ENCODE measurements around the gene NDUFV1.
"Not testable (repeated sequence)": the region's sequence is repeated elsewhere in the genome, so short reads cannot be mapped to it uniquely, and the experiment has no call there.

Gene NDUFV1

DNA sequence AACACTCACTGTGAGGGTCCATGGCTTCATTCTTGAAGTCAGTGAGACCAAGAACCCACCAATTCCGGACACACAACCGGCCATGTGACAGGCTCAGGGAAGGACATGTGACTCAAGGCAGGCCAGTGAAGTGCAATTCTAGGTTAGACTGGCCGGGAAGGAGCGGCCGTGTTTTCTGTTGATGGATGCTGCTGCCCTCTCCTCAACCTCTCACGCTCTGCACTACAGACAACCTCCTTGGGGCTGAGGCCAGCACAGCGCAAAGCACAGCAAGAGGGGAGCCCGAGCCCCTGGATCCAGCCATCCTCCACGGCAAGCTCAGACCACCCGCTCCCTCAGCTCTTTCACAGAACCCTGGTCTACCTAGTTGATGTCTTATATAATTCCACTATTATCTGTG lies 20.2 kb downstream of the NDUFV1 start:
- no peak for DNase-seq

DNA sequence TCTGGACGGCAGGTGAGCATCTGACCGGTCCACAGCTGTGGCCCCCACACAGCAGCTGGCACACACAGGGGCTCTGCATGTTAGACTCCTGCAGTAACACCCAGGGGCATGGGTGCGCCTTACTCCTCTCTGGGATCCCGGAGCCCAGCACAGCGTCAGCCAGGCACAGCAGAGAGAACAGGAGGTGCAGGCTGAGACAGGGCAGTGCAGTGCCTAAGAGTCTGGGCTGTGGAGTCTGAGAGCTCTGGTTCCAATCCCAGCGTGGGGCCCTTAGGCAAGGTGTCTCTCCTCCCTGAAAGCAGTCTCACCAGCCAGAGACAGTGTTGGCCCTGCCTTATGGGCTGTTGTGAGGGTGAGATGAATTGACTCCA lies 20.7 kb downstream of the NDUFV1 start:
- DNase-seq: no peak

DNA sequence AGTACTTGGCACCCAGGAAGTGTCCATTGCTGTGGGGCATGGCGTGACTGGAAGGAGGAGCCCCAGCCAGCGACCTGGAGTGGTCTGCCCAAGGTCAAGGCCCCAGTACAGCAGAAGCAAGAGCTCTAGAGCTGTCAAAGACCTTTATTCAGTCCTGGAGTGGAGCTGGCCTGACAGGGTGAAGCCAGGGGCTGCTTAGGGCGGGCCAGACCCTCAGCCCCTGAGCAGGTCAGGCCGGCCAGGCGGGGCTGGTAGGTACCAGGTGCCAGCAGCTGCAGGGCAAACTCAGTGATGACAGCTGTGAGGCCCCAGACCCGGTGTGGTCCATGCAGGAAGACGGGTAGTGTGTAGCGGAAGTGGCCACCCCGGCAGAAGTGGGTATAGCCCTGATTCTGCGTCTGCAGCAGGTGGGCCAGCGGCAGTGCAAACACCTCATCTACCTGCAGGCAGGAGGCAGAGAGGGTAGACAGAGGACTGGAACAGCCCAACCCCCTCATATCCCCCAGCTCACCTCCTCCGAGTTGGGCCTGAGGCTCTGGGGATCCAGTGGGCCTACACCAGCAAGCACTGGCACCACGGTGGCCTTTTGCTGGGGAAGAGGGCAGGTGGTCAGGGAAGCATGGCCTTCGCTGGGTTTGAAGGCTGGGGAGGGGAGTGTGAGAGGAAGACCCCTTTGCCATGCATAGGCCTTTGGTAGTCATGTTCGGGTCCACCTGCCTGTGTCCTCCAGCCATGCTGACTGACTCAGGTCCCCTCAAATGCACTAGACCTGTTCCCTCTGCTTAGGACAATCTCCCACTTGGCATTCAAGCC lies 21.3 kb downstream of the NDUFV1 start:
- DNase-seq: no peak

DNA sequence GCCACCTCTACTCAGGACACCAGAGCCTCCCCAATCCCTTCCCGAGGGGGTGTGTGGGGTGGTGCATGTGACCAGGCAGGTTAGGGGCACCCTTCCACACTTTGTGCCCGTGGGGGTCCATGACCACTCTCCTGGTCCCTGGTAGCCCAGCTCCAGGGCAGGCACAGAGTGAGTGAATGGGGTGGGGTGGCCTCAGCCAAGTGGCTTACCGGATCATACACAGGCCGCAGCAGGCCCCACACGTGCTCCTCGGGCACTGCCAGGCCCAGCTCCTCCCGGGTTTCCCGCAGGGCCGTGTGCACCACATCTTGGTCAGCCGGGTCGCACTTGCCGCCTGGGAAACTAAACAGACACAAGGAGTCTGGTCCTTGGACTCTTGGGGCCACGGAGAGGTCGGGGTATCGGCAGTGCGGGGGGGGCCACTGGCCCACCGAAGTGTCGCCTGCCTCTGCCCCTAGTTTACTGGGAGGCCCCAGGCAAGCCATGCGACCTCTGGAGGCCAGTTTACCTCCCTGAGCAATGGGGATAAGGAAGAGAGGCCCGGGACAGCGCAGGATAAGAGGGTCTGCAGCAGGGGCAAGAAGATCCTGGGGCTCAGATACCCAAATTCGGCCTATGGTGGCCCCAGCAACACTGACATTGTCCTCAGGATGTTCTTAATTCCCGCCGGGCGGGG lies 22.1 kb downstream of the NDUFV1 start:
- peak in 1 of 56 donors; percentile 55 for DNase-seq

DNA sequence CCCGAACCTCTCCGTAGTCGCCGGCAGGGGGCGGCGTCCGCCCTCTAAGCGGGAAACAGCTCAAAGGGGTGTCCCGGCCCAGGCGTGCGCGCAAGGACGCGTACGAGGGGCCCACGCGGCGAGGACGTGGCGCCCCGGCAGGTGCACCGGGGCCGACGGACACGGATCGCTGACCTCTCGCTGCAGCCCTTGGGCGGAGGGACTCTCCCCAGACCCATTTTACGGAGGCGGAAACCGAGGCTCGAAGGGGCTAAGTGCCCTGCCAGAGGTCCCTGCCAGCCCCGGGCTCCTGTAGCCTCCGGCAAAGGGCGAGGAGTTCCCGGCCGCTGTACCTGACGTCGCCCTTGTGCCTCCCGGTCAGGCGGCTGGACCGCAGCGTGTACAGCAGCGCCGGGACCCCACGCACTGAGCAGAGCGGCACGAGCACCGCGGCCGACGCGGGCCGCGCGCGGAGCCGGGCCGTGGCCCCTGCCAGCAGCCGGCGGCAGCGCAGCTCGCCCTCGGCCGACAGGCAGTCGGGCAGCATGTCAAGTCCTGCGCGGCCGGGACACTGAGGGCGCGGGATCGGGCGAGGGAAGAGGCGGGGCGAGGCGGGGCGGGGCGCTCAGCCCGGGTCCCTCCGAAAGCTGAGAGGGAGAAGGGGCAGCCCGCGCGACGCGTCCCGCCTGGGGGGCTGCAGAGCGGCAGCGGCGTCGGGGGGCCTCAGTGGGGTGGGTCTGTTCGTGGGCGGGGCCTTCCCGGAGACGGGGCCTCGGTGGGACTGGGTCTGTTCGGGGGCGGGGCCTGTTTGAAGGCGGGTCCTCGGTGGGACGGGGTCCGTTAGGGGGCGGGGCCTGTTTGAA lies 22.9 kb downstream of the NDUFV1 start, which contains the start of gene NUDT8:
TSS of gene NUDT8 (minus strand) at position 552 of the 842 bp plus-strand sequence. CDS start at position 526, 26 bp downstream.
- peak in 43 of 56 donors; percentile 23 to 99 (median 64) for DNase-seq

DNA sequence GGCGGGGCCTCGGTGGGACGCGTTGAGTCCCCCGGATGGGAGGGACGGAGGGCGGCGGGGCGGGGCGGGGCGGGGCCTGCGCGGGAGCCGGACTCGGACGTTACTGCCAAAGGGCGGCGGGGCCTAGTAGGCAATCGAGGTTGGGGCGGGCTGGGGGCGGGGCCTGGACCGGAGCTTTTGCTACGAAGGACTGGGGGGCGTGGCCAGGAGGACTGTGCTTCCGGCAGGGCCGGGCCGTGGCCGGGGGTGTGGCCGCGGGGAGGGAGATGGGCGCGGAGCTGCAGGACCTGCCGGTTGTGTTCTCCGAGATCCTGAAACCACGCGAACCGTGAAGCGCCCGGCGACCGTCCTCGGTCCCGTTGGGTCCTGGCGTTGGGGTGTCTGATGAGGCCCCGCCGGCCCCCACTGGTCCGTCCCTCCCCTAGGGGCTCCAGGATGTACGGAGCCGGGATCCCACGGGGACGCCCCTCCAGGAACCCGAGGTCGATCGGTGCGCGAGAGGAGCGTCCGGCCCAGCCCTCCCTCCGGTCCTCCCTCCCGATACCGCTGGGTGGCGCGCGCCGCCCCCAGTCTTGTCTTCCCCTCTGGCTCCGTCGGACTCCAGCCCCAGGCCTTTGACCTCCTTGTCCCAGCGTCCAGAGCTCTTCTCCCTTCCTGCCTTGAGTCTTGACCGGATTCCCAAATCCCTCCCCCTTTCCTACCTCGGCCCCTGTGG lies 23.6 kb downstream of the NDUFV1 start:
- DNase-seq: peak in 54 of 56 donors; percentile 87 to 100 (median 96)

DNA sequence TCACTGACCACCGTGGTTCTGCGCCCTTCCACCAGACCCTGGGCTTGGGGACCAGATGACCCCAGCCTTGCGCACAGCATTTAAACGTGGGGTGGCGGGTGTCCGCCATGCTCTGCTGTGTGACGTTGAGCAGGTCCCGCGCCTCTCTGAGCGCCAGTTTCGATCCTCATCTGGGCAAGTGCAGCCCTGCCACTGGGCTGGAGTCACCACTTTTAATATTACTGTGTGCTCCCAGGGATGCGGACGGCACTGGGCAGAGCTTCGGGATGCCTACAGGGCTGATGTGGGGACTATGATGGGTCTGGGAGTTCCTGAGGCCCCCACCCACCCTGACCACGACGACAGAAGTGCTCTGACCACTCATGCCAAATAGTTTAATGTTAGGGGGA lies 24.2 kb downstream of the NDUFV1 start:
- DNase-seq: no peak

DNA sequence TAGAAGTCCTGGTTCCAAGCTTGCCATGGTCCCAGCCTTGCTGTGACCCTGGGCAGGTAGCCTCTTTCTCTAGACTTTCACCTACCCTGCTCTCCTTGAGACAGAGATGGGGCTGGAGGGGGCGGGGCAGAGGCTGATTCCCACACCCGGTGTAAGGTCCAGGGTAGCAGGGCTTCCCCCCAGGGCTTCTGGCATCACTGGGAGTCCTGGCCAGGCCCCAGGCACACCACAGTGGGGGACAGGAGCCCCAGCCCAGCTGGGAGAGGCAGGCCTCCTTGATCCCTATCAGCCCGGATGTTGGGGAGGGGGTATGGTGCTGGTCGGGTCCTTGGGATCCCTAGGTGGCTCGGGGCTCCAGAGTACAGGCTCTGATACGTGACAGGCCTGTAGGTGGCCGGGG lies 24.7 kb downstream of the NDUFV1 start:
- DNase-seq: no peak

DNA sequence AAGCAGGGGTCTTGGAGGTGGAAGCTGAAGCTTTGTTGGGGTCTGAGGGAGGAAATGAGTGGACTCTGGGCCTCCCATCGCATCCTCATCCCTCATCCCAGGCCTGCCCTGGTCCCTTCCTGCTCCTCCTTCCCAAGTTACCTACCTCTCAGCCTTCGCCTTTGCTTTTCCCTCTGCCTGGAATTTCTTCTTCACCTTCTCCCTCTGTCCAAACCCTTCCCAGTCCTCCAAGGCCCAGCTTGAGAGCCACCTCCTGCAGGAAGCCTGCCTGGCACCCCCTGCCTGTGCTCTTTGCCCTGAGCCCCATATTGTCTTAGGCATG lies 25.1 kb downstream of the NDUFV1 start:
- no peak for DNase-seq

DNA sequence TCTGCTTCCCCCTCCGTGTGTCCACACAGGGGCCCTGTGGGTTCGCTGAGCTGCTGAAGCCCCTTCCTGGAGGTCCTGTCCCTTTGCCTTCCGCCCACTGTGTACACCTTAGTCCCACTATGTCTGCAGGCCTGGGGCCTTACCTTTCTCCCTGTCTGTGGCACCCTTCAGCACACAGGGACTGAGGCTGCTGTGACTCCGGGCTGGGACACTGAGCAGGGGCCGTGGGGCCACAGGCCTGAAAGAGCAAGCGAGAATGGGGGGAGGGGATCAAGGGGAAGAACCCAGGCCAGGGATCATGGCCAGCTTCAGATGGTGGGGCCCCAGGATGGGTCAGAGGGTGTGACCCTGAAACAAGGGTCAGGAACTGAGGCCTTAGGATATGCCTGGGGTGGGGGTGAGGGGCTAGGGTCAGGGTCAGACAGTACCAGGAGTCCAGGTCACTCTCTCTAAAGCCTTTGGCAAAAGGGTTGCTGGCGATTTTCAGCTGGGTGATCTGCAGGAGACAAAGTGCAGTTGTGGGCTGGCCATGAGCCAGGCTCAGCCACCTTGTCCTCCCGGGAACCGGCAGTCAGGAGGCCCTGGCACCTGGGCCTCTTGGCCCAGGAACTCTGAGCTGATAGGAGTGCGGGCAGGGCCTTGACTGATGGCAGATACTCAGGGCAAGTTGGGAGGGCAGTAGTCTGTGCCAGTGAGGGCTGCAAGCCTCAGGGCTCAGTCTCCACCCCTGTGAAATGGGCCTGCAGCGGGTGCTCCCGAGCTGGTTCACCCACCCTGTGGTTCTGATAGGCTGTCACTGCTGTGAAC lies 25.6 kb downstream of the NDUFV1 start:
- DNase-seq: no peak

DNA sequence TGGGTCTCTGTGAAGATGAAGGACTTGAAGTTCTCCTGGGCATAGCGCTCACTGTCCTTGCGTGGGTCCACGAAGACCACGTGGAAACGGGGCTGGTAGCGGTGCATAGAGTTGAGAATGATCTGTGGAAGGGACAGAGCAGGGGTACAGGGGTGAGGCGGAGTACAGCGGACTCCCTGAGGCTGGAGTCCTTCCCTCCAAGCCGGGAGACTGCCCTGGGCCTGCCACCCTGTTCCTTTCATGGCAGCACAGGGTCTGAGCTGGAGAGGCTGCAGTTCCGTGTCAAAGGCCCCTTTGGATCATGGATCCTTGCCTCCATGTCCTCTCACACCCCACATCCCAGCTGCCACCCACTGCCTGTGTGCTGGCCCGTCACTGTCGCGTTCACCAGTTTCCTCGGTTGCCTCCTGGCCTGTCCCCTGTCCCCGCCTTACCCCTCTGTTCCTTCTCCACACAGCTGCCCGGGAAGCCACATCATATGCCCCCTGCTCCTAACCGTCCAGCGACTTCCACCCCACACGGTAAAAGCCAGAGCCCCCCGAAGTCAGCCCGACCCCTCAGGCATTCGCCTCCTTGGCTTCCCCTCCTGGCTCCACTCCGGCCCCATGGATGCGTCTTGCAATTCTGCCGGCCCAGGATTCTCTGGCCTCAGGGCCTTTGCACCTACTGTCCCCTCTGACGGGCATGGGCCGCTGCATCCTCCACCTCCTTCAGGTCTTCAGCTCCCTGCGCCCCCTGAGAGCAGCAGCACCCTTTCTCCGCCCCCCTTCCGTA lies 26.4 kb downstream of the NDUFV1 start:
- DNase-seq: no peak

DNA sequence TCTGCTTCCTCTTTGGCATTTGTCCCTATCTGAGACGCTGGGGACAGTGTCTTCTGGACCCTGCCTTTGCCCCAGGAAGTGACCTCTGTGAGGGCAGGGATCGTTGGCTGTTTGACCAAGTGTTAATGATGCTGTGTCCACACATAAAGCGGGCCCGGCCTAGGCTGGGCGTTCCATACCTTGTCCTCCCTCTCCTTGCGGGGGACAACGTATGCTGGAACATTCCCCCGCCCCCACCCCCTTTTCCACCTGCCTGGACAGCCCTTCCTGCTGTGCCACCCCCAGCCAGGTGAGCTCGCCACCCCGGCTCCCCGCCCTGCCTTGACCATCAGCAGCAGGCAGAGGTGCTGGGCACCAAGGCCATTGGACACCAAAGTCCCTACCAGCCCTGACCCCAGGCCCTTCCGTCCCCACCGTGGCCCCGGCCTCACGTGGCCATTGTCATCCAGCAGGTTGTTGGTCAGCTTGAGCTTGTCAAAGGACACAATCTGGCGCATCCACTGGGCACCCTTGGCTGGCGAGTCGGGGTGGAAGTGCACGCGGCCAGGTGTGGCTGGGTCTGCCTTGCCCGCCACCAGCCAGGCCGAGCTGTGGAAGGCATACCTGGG lies 27.1 kb downstream of the NDUFV1 start:
- DNase-seq: no peak

DNA sequence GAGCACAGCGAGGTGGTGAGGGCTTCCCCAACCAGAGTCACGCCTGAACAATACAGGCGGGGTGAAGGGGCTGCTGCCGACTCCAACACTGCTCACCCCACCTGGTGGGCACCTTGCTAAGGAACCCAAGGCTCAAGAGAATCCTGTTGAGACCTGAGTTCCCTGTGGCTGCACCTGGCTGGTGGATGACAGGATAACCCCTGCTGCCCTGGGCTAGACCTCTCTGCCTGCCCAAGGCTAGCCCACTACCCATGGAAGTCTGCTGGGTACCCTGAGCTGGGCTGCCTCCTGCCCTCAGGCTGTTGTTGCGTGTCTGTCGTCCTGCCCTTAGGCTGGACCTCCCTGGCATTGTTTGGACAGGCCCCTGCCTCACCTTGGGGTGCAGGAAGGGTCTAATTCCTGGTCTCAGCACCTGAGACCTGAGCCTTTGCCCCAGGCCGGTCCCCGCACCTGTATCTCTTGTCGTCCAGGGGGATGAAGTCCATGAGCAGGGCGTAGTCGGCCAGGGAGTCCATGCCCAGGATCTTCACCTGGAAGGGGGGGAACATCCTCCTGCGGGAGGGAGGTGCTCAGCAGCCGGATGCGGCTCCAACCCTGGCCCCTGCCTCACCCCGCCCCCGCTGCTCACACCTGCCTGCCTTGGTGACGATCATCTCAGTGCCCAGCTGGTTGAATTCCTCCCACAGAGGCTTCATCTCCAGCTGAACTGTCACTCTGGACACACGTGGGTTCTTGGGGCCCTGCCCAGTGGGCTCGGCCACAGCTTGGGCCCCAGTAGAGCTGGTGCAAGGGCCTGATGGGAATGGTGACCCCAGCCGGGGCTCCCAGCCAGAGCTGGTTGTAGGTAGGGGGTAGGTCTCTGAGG lies 27.9 kb downstream of the NDUFV1 start:
- DNase-seq: no peak

DNA sequence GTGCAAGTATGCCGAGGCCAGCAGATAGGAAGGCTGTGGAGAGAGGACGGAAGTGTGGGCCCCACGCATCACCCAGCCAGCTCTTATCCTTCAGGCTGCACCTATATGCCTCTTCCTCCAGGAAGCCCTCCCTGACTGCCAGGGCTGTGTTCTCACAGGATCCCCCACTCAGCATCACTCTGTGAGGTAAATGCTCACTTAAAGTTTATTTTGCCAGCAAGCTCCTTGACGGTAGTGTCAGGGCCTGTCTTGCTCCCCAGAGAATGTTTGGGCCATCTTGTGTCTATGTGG lies 28.4 kb downstream of the NDUFV1 start:
- DNase-seq: no peak

DNA sequence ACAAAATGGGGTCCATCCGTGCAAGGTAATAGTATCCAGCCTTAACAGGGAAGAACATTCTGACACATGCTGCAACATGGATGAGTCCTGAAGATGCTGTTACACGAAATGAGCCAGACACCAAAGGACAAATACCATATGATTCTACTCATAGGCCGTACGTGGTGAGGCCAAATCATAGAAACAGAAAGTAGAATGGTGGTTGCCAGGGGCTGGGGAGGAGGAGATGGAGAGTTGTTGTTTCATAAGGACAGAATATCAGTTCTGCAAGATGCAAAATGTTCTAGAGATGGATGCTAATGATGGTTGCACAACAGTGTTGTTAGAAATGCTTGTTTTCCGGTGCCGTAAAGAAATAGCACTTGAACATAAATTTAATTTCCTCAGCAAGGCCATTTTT lies 30.2 kb downstream of the NDUFV1 start:
- DNase-seq: no peak

DNA sequence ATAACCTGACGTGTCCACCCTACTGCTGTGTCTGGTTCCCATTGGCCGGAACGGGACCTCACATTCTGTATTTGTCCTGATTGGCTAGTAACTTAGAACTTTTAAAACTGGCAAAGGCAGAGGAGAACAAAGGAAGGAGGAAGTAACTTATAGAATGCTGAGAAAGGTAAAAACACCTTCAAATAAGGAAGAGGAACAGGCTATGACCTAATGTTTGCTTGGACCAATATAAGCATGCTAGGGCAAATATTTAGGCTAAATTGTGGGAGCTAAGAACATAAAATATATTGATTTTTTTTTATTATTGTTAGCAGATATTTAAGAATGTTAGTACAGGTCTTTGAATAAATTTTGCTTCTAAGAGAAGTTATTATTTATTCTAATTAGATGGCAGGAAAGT lies 30.7 kb downstream of the NDUFV1 start:
- DNase-seq: not testable (repeated sequence)

DNA sequence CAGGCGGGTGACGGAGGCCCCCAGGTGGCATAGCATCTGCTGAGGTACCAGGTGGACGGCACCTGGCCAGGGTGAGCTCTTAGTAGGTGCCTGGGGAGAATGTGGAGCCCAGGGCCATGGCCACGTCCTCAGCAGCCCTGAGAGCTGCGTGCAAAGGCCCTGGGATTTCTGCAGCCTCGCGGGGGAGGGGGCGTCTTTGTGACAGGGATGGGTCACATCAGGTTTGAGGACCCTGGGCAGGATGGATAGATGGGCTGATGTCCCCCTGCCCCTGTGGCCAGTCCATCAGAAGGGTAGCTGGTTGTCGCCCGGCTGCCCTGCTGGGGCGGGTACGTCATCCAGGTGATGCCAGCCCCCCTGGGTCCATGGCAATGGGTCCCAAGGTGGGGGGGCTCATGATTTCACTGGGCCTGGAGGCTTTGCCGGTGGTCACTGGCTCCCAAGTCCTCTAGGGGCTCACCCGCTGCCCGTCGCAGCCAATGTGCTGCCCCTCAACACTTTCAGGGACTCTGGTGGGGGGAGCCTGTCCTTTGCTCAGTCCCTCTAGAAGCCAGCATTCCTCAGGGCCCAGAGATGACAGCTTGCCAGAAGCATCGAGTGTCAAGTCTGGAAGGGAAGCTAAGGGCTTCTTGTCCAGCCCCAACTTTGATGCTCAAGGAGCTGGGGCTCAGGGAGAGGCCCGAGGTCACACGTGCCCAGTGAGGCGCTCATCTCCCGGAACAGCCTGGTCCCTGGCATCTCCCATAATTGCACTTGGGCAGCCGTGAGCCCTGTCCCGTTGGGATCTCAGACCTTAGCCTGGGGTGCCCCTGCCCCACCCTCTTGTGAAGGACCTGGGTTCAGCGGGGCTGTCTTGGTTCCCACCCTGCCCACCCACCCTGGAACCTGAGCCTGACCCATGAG lies 32.0 kb downstream of the NDUFV1 start:
- DNase-seq: no peak
